AG08395 (cell line): Measurements from ENCODE around the gene BABAM2.
"Not testable (repeated sequence)": the region's sequence is repeated elsewhere in the genome, so short reads cannot be mapped to it uniquely, and the experiment has no call there.

Experiments used
- DNase-seq: peaks from one replicate; pipeline ENCODE4 v3.0.0; 2012; ENCODE audit warnings: mixed read lengths, low spot score

BABAM2 gene

DNA sequence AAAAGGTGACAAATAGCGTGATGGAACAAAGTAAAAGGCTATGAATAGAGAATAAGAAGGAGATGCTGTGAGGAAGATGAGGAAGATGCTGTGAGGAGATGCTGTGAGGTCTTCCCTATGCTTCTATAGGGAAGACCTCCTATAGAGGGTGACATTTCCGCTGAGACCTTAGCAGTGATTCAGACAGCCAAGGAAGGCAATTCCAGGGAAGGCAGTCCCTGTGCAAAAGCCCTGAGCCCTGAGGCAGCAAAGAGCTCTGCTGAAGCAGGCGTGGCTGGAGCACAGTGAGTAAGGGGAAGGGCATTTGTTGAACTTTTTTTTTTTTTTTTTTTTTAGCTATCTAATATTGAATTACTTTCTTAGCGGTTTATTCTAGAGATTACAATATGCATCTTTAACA is 359.5 kb downstream of the BABAM2 start:
- DNase-seq: peak; percentile 74

DNA sequence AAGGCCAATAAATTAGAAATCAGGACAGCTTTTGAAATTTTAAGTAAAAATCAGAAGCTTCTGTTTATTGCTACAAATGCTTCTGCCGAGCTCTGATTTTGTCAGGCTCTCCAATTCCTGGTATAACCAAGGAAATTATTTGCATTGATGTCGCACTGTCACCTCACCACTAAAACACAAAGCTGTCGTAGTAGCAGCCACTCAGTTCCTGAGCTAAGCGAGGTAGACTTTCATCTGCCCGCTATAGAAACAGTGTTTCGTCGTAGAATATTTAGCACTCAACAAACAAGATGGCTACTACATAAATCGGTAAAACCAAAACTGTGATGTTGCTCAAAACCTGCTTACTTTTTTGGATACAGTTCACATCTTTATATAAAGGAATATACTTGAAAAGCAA is 360.8 kb downstream of the BABAM2 start:
- no peak for DNase-seq

DNA sequence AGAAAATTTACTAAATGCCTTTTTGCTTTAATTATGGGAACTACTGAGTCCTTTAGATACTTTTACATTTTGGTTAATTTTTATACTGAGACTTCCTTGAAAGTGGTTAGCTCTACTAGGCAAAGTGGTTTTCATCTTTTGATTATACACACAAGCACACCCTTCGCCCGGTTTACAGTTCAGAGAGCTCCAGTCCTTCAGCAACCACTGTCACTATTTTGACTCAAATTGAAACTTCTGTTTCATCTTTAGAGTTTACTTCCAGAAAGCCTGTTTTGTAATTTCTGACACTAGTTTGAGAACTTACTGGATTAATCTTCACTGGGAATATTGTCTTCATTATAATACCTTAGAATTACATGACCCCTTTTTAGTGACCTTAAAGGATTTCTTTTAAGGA is 361.8 kb downstream of the BABAM2 start:
- no peak for DNase-seq

DNA sequence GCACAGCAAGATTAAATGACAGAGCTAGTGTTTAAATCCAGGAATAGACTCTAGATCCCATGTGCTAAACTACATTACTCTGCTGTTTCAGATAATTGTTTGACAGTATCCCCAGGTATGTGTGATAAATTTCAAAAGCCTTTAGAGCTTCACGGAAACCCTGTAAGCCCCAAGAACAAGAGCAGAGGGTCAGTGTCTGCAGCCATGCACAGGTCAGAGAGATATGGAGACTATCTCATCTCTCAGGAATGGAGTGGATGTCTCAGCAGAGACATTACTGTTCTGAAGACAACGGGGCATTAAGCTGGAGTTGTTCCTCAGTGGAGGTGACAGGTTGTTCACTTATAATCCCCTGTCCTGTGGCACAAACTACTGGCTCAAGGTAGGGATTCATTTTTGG is 363.0 kb downstream of the BABAM2 start:
- no peak for DNase-seq

DNA sequence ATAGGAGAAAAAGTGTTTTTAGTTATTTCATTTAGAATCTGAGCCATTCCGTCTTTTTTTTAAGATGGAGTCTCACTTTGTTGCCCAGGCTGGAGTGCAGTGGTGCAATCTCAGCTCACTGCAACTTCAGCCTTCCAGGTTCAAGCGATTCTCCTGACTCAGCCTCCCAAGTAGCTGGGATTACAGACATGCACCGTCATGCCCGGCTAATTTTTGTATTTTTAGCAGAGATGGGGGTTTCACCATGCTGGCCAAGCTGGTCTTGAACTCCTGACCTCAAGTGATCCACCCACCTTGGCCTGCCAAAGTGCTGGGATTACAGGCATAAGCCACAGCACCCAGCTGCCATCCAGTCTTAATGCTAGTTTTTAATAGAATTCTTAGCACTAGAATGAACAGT is 364.7 kb downstream of the BABAM2 start:
- not testable (repeated sequence) for DNase-seq

DNA sequence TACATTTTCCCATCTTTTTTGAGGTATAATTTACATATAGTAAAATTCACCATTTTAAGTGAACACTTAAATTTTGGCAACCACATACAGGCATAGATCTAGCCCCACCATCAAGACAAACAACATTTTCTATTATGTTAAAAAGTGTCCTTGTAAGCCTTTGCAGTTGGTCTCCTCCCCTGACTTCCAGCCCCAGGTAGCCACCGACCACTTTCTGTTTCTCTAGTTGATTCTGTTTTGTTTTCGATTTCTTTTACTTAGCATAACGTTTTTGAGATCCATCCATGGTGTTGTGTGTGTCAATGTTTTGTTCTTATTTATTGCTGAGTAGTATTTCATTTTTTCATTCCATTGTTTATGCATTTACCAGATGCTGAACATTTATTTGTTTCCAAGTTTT is 366.7 kb downstream of the BABAM2 start:
- DNase-seq: no peak

DNA sequence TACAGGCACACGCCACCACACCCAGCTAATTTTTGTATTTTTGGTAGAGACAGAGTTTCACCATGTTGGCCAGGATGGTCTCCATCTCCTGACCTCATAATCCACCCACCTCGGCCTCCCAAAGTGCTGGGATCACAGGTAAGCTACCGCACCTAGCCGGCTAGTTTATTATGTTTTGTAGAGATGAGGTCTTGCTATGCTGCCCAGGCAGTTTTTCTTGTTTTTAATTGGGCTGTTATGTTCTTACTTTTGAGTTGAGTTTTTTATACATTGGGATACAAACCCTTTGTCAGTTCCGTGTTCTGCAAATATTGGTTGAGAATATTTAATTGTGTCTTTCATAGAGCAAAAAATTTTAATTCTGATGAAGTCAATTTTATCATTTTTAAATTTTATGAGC is 368.7 kb downstream of the BABAM2 start:
- not testable (repeated sequence) for DNase-seq

DNA sequence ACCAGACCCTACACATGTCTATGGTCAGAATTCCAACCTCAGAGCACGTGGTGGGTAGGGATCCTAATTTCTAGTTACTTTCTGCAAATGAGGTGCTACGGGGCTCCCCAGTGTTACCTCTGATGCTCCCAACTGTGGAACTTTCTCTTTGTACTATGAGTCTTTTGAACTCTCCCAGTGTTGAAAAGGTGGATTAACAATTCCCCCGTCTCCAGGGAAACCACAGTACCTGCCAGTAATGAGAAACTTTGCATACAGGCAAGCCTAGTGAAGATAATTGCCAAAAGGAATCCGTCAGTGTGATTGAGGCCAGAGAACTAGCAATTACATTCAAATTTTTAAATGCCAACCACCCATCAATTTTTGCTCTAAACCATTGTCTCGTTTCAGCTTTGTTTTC is 373.2 kb downstream of the BABAM2 start:
- DNase-seq: no peak

DNA sequence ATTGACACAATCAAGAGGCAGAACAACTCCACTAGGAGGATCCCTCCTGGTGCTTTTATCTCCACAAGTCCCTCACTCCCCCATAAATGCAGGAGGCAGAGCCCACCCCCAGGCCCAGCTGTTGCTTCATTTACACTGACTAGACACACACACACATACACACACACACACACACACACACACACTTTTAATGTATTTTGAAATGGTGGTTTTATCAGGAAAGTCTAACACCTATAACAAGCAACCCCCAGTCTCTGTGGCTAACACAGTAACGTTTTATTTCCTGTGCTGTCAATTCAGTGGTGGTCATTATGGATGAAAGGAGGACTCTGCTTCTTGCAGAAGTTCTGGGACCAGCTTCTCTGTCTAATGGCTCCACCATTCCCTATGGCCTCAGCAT is 376.8 kb downstream of the BABAM2 start:
- DNase-seq: no peak

DNA sequence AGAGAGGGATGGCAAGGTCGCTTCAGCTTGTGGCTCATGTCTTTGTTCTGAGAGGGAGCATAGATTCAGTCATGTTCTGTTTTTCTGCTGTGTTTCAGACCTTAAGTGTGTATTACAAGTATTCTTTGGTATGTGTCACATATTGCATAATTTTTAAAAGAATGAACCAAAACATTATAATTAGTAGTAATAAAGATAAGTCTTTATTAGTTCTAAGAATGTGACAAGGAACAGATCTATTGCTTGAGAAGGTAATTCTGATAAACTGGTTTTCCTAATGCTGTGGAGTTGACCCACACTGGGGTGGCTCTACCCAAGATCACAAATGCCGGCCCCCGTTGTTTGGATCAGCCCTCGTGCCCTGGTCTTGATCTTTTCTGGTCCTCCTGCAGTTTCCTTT is 377.9 kb downstream of the BABAM2 start:
- peak; percentile 29 for DNase-seq

DNA sequence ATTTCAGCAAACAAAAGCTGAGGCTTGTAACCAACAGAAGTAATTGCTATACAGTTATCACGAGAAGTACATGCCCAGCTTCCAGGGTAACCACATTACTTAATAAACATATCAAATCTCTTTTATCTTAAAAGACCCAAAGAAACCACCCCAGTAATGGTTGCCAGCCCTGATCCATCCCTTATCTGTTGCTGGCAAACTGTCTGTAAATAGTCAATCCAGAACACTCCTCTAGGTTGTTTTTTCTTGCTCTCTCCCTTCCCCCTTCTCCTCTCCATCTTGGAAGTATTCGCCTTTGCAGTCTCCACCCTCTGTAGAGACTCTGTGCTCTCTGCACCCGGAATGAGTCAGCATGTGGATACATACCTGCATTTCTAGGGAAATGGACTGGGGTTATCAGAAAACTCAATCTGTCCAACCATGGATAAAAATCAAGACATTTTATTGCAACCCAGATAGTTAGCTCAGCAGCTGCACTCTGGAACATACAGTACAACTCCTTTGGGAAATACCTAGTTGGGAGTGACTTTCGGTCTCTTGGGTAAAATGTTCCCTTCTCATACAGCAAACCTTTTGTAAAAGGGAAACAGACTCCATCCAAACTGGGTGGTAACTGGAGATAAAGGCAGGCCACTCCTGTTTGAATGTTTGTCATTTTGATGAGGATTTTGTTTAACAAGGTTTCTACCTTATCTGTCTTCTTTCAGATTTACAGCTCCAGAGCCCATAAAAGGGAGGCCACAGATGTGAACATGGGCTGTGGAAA is 378.7 kb downstream of the BABAM2 start:
- no peak for DNase-seq

DNA sequence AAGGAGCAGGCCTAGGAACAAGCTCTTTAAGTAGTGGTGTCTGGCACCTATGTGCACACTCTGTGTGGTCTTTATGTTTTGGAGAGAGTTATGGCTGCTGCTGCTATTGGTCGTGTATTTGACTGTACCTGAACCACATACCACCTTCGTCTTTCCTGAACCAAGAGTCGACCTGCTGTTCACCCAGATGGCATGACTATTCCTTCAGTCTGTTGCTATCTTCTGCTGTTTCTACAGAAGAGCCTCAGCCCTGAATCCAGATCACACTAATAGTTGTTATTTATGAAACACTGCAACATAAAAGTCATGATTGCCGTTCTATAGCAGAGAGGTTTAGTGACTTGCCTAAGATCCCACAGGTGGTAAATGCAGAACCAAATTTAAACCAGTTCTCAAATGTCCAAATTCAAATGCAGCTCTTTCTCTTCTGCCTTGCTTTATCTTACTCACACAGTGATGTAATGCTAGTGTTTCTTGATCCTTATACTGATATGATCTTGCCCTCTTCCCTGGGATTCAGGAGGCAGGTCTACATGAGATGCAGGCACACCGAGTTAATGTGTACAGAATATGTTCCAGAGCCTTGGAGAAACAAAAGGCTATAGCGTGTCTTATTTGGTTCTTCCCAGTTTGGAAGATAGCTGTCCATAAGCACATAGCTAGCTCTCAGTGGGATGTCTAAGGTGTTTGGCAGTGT is 380.1 kb downstream of the BABAM2 start:
- no peak for DNase-seq

DNA sequence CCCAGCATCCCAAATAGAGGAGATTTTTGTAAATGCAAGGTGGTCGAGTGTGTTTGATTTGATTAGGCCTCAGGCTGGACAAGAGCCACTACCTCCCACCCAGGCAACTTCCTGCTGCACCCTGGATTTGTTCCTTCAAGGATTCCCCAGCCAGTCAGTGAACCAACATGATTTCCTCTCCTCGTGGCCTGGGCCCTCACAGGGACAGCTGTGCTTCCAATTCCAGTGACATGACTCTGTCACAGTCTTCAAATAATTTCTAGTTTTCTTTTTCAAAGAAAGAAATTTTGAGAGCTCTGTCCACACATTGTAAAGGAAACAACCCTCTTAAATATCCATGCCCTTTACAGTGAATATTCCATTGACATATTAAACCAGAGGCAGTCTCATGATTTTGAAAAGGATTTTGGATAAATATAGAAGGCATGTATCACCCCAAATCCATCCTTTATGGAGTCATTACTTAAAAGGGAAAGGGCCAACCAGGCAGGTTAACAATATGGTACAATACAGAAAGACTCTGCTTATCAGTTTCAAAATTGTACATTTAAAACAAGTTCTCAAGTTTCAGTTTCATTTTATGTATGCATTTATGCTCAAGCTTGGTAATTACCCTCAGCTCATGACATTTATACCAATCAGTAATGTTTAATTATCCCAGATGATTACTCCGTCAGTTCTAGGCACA is 380.8 kb downstream of the BABAM2 start:
- no peak for DNase-seq

DNA sequence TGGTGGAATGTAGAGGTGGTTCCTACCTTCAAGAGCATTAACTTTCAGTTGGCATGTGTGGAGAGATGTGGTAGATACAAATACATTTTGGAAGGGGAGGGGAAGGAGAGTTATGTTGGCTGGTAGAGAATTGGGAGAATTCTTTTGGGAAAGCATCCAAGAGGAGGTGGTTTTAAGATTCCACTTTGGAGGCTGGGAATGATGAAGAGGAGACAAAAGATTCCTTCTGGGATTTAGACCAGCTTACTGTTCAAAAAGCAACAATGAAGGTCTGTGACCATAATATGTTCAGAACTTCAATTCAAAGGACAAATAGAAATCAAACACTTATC is 381.4 kb downstream of the BABAM2 start:
- DNase-seq: no peak

DNA sequence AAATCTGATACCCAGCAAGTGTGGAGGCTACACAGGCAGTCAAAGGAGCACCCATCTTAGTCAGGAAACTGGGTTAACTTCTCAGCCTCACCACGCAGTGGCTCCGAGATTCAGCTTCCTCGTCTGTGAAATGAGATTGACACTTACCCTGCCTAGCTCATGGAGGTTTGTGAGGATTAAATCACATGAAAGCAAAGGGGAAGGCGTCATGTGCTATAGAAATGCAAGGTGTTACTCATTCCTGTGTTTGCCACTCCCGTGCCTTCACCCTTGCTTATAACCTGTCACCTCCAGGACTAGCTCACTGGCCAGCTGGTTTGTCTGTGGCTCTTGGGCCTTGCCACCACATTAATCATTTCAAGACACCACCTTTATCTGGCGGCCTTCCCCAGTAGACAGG is 383.2 kb downstream of the BABAM2 start:
- no peak for DNase-seq

DNA sequence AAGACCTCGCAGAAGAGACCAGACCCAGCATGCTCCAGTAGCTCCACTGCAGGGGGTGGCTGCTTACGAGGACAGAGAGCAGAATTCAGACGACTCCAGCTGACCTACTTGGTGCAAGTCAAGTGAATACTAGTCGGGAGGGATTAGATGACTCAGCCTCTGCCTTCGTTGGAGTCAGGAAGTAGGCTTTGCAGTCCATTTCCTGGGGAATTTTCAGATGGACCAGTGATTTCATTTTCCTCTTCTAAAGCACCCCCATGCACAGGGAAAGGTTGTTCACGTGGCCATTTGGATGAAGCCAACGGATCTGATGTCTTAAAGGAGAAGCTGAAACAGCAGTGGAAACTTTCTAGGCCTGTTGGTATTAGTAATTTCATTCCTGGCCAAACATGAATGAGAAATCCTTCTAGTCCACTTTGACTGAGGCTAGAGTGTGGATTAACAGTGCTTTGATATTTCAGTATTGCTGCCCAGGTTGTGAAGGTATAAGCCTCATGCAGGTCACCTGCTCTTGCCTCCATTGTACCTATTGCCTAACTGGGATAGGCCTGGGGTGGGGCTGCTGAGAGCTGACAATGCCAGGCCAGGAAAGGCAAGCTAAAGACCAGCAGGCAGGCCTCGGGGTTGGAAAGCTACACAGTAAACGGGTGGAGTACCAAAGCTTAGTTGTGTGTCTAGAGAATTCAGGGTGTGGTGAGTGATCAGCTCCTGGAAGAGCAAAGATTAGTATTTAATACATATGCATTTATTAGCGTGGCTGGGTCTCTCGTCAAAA is 384.6 kb downstream of the BABAM2 start:
- peak; percentile 58 for DNase-seq

DNA sequence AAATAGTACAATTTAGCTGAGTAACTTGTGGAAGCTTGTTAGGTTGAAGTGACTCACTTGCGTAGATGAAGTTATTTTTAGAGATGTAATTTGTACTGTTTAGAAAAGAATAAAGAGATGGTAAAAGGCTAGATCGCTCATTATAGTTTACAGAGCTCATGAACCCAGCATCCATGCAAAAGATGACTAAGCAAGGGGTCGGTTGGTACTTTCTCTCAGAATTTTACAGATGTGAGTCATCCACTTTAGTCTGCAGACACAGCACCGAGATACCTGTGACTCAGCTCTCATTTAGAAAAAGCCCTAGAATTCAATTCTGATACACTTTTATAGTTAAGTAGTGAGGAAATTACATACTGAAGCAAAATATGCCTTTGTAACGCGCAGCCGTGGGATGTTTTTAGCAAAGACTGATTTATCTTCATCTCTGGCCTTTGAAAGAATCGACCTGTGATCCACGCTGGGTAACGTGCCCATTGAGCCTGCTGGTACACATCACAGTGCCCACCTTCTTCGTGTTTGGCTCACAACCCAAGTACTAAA is 385.6 kb downstream of the BABAM2 start:
- peak; percentile 92 for DNase-seq

DNA sequence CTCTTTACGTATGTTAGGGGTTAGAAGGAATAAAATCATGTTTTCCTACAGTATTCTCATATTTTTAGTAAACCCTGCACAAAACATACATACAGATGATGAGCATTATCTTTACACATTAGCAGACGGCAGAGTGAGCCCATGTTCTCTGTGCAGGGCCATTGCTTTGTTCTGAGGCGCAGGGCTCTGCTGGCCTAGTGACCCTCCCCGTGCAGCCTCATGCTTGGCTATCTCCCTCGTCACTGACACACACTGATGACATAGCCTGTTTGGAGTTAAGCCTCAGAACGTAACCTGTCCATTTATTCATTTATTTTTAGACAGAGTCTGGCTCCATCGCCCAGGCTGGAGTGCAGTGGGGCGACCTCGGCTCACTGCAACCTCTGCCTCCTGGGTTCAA is 386.3 kb downstream of the BABAM2 start:
- no peak for DNase-seq

DNA sequence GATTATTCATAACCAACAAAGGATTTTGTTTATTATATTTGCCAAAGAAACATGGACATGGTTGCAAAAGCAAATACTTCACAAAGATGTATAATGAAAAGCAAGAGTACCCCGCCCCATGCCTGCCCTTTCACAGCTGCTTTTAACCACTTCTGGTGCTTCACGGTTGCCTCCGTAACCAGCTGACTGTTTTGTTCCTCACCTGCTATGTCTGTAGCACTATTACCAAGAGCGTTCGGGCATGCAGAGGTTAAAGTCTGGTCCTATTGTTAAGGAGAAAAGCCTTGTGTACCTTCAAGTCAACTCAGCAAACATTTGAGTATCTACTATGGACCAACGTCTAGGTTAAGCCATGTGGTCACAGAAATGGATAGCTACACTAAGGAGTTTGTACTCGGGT is 386.9 kb downstream of the BABAM2 start:
- no peak for DNase-seq

DNA sequence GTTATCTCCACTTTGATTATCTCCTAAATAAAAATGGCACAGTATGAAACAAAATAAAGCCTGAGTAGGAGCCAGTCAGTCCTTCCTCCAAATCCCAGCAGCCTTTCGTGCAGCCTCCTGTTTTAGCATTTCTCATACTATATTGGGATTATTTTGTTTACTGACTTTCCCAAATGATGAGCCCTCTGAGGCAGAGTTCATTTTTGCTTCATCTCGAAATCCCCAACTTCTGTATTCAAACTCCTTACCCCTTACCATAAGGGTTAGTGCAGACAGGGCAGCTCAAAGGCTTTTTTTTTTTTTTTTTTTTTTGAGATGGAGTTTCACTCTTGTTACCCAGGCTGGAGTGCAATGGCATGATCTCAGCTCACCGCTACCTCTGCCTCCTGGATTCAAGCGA is 388.8 kb downstream of the BABAM2 start:
- DNase-seq: no peak

DNA sequence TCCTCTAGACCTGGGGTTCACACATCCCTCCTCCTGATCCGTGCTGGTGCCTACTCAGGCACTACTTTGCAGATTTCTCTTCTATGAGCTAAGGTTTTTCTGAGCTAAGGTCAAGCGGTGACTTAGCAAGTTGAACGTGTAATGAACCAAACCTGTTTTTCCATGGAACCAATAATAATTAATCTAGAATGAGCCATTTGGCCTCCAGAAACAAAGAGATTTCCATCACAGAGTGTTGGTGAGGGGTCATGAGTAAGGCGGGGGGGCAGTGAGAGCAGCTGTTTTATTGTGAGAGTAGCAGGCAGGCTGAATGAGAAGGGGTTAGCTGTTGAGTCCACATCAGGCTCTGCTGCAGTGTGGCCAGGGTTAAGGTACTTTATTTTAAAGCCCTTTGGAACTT is 390.1 kb downstream of the BABAM2 start:
- no peak for DNase-seq

DNA sequence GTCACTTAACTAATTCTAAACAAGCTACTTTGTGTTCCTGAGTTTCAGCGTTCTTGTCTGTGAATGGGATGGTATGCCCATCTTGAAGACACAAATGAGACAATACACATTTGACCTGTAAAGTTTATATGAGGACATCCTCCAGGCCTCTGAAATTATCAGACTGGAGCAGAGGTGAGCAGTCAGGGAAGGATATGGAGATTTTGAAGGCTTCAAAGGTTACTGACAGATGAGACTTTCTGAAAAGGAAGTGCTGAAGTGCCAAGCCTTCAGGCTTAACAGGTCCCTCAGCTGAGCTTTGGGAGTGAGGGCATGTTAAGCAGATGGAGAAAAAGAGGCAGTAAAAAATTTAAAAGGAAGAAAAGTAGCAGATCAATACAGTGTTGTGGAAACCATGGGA is 391.2 kb downstream of the BABAM2 start:
- no peak for DNase-seq
